Cerebellar nuclear complex (tissue), 1 donor: ENCODE data around the gene ZBTB46.
A peak's percentile ranks its signal among the peaks of the same experiment; 100 is the strongest.
"Not testable (repeated sequence)": the region's sequence is repeated elsewhere in the genome, so short reads cannot be mapped to it uniquely, and the experiment has no call there.

Experiments
- DNase-seq, 2 experiments: peaks; one replicate each; lab custom pipeline; 2025; lab: John Stamatoyannopoulos, UW

Gene ZBTB46

DNA sequence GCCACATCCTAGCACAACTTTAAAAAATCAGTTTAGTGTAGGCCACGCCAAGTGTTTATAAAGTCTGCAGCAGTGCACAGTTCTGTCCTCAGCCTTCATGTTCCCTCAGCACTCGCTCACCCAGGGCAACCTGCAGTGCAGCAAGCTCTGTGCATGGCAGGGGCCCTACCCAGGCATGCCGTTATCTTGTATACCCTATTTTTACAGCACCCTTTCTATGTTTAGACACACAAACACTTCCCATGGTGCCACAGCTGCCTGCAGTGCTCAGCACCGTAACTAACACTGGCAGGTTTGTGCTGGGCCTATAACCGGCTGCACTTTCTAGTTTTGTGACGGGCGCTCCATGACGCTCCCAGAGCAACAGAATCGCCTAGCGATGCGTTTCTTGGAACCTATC lies 43.8 kb downstream of the ZBTB46 start:
- no peak for DNase-seq

DNA sequence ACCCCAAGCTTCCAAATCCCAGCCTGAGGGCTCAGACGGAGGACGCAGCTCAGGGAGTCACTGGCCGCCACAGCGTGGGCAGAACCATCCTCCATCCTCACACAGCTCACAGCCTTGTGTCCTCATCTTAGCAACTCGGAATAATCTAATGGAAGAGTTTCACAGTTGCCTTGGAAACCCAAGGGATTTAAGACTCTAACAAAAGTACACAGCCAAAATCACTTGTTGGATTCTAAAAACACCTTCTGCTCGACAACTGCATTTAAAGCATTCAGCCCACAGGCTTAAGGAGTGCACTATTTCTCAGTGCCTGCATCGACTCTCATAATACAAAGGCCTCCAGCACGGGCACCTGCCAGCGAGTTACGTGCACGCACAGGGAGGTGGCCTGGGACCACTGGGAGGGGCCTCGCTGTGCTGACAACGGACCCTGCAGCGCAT lies 45.4 kb downstream of the ZBTB46 start:
- DNase-seq, result no peak

DNA sequence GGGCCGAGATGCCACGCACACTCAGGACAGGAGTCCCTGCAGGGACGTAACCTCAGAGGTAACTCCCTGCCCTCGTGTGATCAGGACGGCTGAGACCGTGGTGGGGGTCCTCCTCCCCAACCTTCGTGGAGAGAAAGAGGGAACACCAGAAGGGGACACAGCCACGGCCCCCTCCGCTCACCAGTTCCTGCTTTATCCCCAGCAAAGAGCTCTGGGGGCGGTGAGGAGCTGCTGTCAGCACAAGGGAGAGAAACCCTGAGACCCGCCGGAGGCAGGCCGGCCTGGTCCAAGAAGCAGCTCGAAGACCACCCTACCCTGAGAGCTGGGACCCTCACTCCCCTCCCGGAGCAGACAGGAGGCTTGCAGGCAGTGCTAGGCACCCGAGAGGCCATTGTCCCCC lies 47.1 kb downstream of the ZBTB46 start:
- DNase-seq, result no peak

- no peak for DNase-seq
Measured at GRCh38 chr20:63782521-63782971, 48.5 kb downstream of the ZBTB46 start.

GRCh38 chr20:63782051-63782471 lies 49.0 kb downstream of the ZBTB46 start:
- no peak for DNase-seq

GRCh38 chr20:63781181-63781580 lies 49.9 kb downstream of the ZBTB46 start:
- DNase-seq, result no peak

GRCh38 chr20:63778857-63779256 lies 52.2 kb downstream of the ZBTB46 start:
- no peak for DNase-seq

GRCh38 chr20:63778034-63778752 lies 52.9 kb downstream of the ZBTB46 start:
- DNase-seq, result no peak

DNA sequence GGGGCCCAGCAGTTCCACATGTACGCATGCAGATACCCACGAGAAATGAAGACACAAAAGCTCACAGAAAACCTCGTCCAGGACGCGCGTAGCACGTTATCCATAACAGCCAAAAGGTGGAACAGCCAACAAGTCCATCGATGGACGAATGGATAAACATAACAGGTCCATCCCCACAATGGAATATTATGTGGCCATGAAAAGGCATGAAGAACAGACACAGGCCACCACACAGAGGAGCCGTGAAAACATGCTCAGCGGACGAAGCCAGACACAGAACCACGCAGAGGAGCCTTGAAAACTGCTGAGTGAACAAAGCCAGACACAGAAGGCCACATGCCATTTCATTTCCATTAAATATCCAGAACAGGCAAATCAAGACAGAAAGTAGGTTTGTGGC lies 53.5 kb downstream of the ZBTB46 start:
- DNase-seq, result no peak

- not testable (repeated sequence) for DNase-seq
Measured at GRCh38 chr20:63776875-63777274, 54.2 kb downstream of the ZBTB46 start.

- DNase-seq, result peak in 1 of 2 experiments; percentile 37
Measured at GRCh38 chr20:63775096-63775978, 55.7 kb downstream of the ZBTB46 start.

- no peak for DNase-seq
Measured at GRCh38 chr20:63774306-63774705, 56.8 kb downstream of the ZBTB46 start.

- DNase-seq, result no peak
Measured at GRCh38 chr20:63773571-63774241, 57.4 kb downstream of the ZBTB46 start.

- DNase-seq, result no peak
Measured at GRCh38 chr20:63772781-63773518, 58.1 kb downstream of the ZBTB46 start.

DNA sequence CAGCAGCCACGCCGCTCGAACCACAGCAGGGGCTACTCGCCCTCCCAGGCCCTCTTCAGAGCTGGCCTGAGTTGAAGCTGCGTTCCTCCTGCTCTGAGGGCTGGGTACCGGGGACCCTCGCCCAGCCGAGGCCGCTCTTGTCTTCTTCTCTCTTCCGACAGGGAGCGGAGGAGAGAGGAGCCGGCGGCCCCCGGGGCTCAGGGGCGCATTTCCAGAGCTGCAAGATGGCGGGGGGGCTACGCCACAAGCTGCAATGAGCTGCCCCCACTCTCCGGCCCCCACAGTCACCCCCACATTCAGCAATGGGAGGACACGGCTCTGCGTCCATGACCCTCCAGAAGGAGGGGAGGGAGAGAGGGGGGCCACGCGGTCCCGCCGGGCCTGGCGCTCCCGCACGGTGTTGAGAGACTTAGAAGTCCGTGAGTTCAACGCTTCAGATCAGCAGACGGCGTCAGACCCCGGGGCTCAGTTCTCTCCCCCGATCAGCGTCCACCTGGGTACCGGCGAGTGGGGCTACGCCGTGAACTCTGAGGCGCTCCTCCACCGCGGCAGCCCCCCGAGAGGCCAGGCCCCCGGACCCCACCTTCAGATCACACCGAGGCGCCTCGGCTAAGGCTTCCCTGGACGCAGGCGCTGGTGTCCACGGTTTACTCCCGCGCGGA lies 59.9 kb downstream of the ZBTB46 start:
- DNase-seq, result no peak

DNA sequence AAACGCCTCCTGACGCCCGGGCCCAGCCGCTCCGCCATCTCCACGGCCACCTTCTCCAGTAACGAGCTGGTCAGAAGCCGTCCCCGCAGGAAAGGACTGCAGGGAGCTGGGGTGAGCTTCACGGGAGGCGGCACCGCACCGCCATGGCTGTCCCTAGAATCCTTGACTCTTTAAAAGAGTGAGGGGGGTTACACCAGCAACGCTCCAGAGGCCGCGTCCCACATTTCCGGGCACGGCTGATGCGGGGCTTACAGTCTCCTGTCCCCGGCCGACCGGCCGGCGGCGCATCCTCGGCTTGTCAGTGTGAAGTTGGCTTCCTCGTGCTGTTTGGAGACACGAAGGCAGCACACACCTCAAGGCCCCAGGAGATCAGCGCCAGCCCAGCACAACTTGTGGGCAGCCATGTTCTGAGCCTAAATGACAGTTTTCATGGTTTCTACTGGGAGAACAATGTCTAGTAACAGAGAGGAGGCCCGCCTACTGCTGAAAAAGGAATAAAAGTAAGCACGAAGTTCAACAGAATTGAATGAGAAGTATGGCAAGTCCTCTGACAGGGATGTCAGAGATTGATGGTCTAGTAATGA lies 61.1 kb downstream of the ZBTB46 start:
- no peak for DNase-seq

GRCh38 chr20:63768591-63769515 lies 62.2 kb downstream of the ZBTB46 start:
- no peak for DNase-seq

- DNase-seq, result no peak
Measured at GRCh38 chr20:63767886-63768285, 63.2 kb downstream of the ZBTB46 start.

DNA sequence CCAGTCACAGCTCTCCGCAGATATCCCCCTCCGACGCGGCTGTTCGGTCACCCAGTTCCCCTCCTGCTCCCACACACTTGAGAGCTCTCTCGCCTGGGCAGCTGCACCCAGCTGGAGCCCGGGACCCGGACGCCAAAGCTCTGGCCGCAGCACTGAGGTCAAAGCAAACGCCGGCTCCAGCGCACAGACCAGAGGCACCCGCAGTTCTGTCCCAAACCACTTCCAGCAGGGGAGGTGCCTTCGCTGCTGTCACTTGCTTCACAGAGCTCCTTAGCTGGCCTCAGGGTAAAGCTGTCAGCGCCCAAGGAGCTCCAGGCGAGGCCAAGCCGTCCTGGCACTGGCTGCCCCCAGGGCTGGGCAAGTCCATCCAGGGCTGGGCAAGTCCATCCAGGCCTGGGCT lies 63.6 kb downstream of the ZBTB46 start:
- no peak for DNase-seq
